GM12878 (cell line): ENCODE results near the gene CTNNA1.

Experiments used
- CHD2 ChIP-seq: IDR thresholded peaks from 2 replicates; pipeline ENCODE4 v1.6.1; 2011; ENCODE audit warnings: low read depth, low read length, improper control_type of control experiment, borderline replicate concordance
- CTCF ChIP-seq, 3 experiments: IDR thresholded peaks in 2 of 3; conservative IDR thresholded peaks in 1 of 3; 2 replicates each; pipeline ENCODE4 v1.5.1; 2011; ENCODE audit warnings: low read depth in 3 of 3, low read length in 3 of 3, mild to moderate bottlenecking in 3 of 3, control low read depth in 2 of 3, moderate library complexity in 2 of 3, inconsistent platforms in 1 of 3, mixed read lengths in 1 of 3; ENCODE audit not compliant: control insufficient read depth in 2 of 3, insufficient read depth in 1 of 3; ENCODE audit errors: extremely low read depth in 1 of 3
- EGR1 ChIP-seq, 2 experiments: IDR thresholded peaks; 1 replicate in 1 of 2; 2 replicates in 1 of 2; pipeline ENCODE4 v1.6.1; 2011 to 2012; ENCODE audit warnings: low read depth in 2 of 2, low read length in 2 of 2, borderline replicate concordance in 1 of 2, mild to moderate bottlenecking in 1 of 2, moderate library complexity in 1 of 2
- JUND ChIP-seq: IDR thresholded peaks from 2 replicates; pipeline ENCODE4 v1.6.1; 2012; ENCODE audit warnings: low read depth, mild to moderate bottlenecking, low read length, improper control_type of control experiment, moderate library complexity
- POLR2A ChIP-seq: IDR thresholded peaks from 2 replicates; pipeline ENCODE4 v1.6.1; 2011; ENCODE audit warnings: low read depth, mild to moderate bottlenecking, low read length
- SUPT20H ChIP-seq: IDR thresholded peaks from 2 replicates; pipeline ENCODE4 v1.6.1; 2011; ENCODE audit warnings: low read depth, mild to moderate bottlenecking, low read length, moderate library complexity, borderline replicate concordance; ENCODE audit not compliant: control insufficient read depth

GRCh38 chr5:138743484-138743883, 9.7 kb upstream of the CTNNA1 start:
- TF ChIP-seq EGR1 (IDR thresholded peaks at IDR 0.05; ENCODE audit: borderline replicate concordance in 1 of 2, low read depth in 2 of 2, low read length in 2 of 2) (no peak), JUND (no peak), SUPT20H (no peak), POLR2A (no peak), CHD2 (no peak), CTCF (IDR thresholded peaks at IDR 0.05 in 2 of 3, conservative IDR thresholded peaks at IDR 0.05 in 1 of 3; ENCODE audit: control insufficient read depth in 2 of 3, extremely low read depth in 1 of 3, insufficient read depth in 1 of 3, low read depth in 3 of 3, low read length in 3 of 3) (no peak)
